OCI-LY7 (cell line): ENCODE data around the gene ARHGEF16.

Source experiments
- CTCF ChIP-seq: fragments of 200-600 bp; sonication (generic); conservative IDR thresholded peaks from 2 replicates; pipeline ENCODE4 v1.5.1; 2014; ENCODE audit warnings: mild to moderate bottlenecking, antibody characterized with exemption, low read length, moderate library complexity, mixed read lengths
- EZH2phosphoT487 ChIP-seq: fragments of 200-600 bp; sonication (generic); IDR thresholded peaks from 2 replicates; pipeline ENCODE4 v1.6.1; 2018; ENCODE audit warnings: low read depth, borderline replicate concordance, mild to moderate bottlenecking, mixed run types, antibody characterized with exemption, low read length, moderate library complexity, mixed read lengths

- TF ChIP-seq CTCF = no peak
- no peak for TF ChIP-seq EZH2phosphoT487
Observed at GRCh38 chr1:3516481-3516869, 62.0 kb downstream of the ARHGEF16 start.
